Heart left ventricle (tissue), 13 donors: Measurements from ENCODE around the gene PKN2.

ENCODE experiments used
- CTCF ChIP-seq, 12 donors: fragments of 200-600 bp; sonication (generic) in 4 of 12; IDR thresholded peaks; one replicate each; pipeline versions ENCODE4 v1.5.0 to v1.8.0; 2018 to 2022; ENCODE audit warnings: antibody characterized with exemption in 12 of 12, mild to moderate bottlenecking in 5 of 12
- POLR2A ChIP-seq, 2 donors: fragments of 450-650 bp; IDR thresholded peaks; one replicate each; pipeline ENCODE4 v1.6.1; 2017; ENCODE audit warnings: antibody characterized with exemption in 2 of 2, mild to moderate bottlenecking in 2 of 2, moderate library complexity in 2 of 2
- donor health status: ischemic (EF 13 %, LVEDD 7.1; RV severe dilation, severe dysfunction).
- donor health status: DM: no; HTN: yes; CAD: no.
- donor health status: DM: no; HTN: no; CAD: no.
- donor health status: ischemic (EF 25% LVEDD 6.9; RV normal size, moderate dysfunction).
- donor health status: ischemic (EF 25% LVEDD 5.7; RV mildly dilated, moderate dysfunction).
- donor health status: ischemic (EF 35%, LVEDD 5.7; RV mildly dilated, moderate dysfunction).
- donor health status: nonischemic (EF 11% LVEDD 7.7; RV severe dilation, severe dysfunction).
- donor health status: DM: yes; HTN: yes; CAD: no.
- donor health status: PGD.
- donor health status: ischemic (EF 29% LVEDD 5.4; RV normal size, mild dysfunction).
- donor health status: nonischemic (EF 23%, LVEDD 6.1; RV moderate dilation, normal function).

GRCh38 chr1:88763649-88764406 is 79.8 kb downstream of the PKN2 start:
- TF ChIP-seq CTCF (IDR thresholded peaks at IDR 0.05), result no peak
- TF ChIP-seq POLR2A (IDR thresholded peaks at IDR 0.05), result no peak
